Muscle of back (tissue), 11 donors: ENCODE measurements around the gene WNK2. TPM values are rescaled to one million over a fixed set of nuclear protein-coding genes. Genes with fewer than 3 reads are reported as not detected.
"Not testable (repeated sequence)": the region's sequence is repeated elsewhere in the genome, so short reads cannot be mapped to it uniquely, and the experiment has no call there.

Source experiments
- DNase-seq, 3 donors: peaks; one replicate each; pipeline versions ENCODE4 v3.0.0 to v3.0.0-alpha.2; 2013
- polyA plus RNA-seq, 10 donors: library from polyadenylated mRNA; unstranded; fragments of 120-200 nt; gene quantifications; one replicate each; pipeline ENCODE4 v1.2.1, GENCODE V29; 2013; ENCODE audit not compliant: insufficient read length in 10 of 10

Gene WNK2
- polyA plus RNA-seq, 10 donors: 9.3 to 14.7 (median 11.5) TPM

GRCh38 chr9:93366486-93366885, 182.5 kb downstream of the WNK2 start:
- DNase-seq: not testable (repeated sequence)

DNA sequence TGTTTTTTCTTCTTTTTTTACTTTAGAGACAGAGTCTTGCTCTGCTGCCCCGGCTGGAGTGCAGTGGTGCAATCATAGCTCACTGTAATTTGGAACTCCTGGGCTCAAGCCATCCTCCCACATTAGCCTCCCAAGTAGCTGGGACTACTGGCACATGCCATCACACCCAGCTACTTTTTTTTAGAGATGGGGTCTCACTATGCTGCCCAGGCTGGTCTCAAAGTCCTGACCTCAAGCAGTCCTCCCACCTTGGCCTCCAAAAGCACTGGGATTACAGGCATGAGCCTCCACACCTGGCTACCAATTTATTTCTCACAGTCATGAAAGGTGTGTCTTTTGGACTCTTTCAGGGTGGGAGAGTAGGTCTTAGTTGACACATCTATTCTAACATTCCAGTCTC, 184.5 kb downstream of the WNK2 start:
- no peak for DNase-seq

DNA sequence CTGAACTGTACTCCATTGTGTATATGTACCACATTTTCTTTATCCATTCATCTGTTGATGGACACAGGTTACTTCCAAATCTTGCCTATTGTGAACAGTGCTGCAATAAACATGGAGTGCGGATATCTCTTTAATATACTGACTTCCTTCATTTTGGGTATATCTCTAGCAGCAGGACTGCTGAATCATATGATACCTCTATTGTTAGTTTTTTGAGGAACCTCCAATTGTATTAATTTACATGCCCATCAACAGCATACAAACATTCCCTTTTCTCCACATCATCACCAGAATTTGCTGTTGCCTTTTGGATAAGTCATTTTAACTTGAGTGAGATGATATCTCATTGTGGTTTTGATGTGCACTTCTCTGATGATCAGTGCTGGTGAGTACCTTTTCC, 185.7 kb downstream of the WNK2 start:
- no peak for DNase-seq

Other genes with a start within 250 kb of the WNK2 start
- gene FGD3, start 236.6 kb upstream of the WNK2 start, polyA plus RNA-seq: 1 to 10 TPM; 2.1 to 7.2 (median 3.6) TPM
- 1 to 10 TPM; 1.3 to 4.4 (median 2.4) TPM for gene SUSD3, start 125.4 kb upstream of the WNK2 start, polyA plus RNA-seq
- gene CARD19, start 87.9 kb upstream of the WNK2 start, polyA plus RNA-seq: 10 to 100 TPM; 22.9 to 38.0 (median 28.0) TPM
- gene NINJ1, start 49.9 kb upstream of the WNK2 start, polyA plus RNA-seq: 10 to 100 TPM; 21.4 to 30.8 (median 26.4) TPM